Rectal smooth muscle tissue (tissue), 1 donor: Measurements from ENCODE around the gene ECI1.

Experiments
- H3K27ac ChIP-seq: one replicate; pipeline ENCODE4 v1.7.0; 2013; ENCODE audit warnings: low read depth, low read length, inconsistent platforms
- H3K27me3 ChIP-seq: one replicate; pipeline ENCODE4 v1.7.0; 2013; ENCODE audit warnings: low read length; ENCODE audit not compliant: control insufficient read depth, insufficient read depth
- H3K36me3 ChIP-seq: one replicate; pipeline ENCODE4 v1.7.0; 2013; ENCODE audit warnings: low read length; ENCODE audit not compliant: control insufficient read depth, insufficient read depth
- H3K4me1 ChIP-seq: one replicate; pipeline ENCODE4 v1.7.0; 2013; ENCODE audit warnings: low read length; ENCODE audit not compliant: control insufficient read depth, insufficient read depth
- H3K4me3 ChIP-seq: one replicate; pipeline ENCODE4 v1.7.0; 2013; ENCODE audit warnings: low read length
- H3K9ac ChIP-seq: one replicate; pipeline ENCODE4 v1.7.0; 2013; ENCODE audit warnings: low read length

ECI1 gene, protein sequence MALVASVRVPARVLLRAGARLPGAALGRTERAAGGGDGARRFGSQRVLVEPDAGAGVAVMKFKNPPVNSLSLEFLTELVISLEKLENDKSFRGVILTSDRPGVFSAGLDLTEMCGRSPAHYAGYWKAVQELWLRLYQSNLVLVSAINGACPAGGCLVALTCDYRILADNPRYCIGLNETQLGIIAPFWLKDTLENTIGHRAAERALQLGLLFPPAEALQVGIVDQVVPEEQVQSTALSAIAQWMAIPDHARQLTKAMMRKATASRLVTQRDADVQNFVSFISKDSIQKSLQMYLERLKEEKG

DNA sequence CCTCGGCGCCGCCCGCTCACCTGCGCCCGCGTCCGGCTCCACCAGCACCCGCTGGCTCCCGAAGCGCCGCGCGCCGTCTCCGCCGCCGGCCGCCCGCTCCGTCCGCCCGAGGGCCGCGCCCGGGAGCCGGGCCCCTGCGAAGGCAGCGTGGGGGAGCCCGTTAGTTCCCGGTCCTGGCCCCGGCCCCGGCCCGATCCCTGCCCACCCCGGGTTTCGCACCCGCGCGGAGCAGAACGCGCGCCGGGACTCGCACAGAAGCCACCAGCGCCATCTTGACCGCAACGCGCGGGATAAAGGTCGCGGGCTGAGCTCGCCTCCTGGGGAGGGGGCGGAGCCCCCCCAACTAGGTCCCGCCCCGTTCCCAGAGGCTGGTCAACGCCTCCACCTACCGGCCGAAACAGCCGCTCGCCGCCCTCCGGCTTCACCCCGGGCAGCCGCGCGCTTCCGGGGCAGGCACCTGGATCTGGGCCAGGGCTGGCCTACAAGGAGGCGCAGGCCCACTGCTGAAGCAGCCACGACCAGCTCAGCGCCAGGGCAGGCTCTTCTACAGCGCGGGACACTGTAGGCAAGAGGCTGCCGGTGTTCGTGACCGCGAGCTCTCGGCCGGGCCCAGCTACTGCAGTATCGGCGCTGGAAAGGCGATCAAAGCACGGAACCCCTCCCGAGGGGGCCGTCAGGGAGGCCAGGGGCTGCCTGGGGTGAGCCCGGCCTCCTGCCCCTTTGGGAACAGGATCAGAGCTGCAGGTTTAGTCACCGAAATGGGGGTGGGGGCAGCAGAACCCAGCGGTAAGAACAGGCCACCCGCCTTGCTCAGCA, at the start of gene ECI1:
Gene ECI1, minus strand, starts transcription at position 292 of the 816 bp plus-strand sequence. Its CDS starts 21 bp downstream, at position 271.
- Histone ChIP-seq H3K27me3 (no peaks in the 10 kb centered on the region), H3K4me1 (peaks cover 10% of the 10 kb centered on the region), H3K36me3 (peaks cover 15% of the 10 kb centered on the region), H3K27ac (peak within 1 kb of the TSS; percentile 88), H3K9ac (peak within 1 kb of the TSS; percentile 73), H3K4me3 (peak within 1 kb of the TSS; percentile 78)

DNA sequence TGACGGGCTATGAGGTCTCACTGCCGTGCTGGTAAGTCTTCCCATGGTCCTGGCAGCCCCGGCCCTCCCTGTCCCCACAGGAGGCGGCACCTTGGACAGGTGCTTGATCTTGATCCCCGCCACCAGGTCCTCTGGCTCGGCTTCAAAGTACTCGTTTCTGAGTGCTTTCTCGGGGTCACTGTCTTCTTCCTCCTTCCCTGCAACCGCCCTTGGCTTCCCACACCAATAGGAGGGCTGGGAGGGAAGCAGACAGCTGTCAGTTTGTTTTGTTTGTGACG, 48.5 kb upstream of the ECI1 start:
- no peak overlapping the region for H3K27ac ChIP-seq
- no peaks in the 10 kb centered on the region for H3K4me1 ChIP-seq
- H3K27me3 ChIP-seq: no peaks in the 10 kb centered on the region
- H3K4me3 ChIP-seq: no peak overlapping the region
- peaks cover 2% of the 10 kb centered on the region for H3K36me3 ChIP-seq
- no peak overlapping the region for H3K9ac ChIP-seq

DNA sequence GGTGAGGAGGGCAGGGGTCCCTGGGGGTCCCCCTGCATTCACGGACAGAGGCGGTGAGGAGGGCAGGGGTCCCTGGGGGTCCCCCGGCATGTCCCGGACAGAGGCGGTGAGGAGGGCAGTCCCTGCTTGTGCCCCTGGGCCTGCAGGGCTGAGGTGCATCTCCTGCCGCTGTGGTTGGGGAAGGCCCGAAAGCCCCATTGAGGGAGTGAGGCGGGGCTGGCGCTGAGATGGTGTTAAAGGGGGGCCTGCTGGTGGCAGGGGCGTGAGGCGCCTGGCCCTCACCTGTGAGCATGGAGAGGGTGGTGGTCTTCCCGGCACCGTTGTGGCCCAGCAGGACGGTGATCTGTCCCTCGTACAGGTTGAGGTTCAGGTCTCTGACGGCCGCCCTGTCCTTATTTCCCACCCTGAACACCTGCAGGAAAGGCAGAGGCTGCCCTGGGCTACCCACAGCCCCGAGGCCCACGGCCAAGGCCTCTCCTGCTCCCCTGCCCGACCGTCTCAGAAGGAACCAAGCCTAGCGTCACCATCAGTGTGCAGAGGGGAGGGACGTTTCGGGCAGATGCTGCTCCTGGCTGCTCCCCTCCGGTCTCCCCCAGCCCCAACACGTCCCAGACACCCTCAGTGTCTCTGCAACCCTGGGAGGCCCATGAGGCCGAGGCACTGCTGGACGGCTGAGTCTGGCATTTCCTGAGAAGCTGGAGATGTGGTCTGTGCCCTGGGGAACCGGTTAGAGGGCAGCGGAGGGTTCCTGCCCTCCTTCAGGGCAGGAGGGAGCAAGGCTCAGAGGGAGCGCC, 47.9 kb upstream of the ECI1 start:
- H3K27me3 ChIP-seq: no peaks in the 10 kb centered on the region
- no peak overlapping the region for H3K27ac ChIP-seq
- peaks cover 2% of the 10 kb centered on the region for H3K36me3 ChIP-seq
- H3K9ac ChIP-seq: no peak overlapping the region
- no peak overlapping the region for H3K4me3 ChIP-seq
- H3K4me1 ChIP-seq: no peaks in the 10 kb centered on the region

DNA sequence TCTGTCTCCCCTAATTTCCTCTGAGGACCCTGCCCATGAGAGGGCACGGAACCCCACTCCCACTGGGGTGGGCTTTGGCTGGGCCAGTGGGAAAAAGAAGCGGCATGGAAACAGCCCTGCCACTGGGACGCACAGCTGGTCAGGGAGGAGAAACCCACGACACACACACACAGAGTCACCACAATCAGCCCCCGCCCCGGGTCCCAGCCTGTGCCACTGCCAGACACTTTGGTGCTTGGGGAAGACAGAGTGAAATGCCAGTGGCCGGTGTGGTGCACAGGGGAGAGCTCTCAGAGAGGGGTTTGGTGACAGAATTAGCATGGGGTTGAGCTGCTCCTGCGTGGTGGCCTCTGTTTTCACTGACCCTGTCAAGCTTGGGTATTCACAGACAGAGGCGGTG, 47.2 kb upstream of the ECI1 start:
- H3K27ac ChIP-seq: no peak overlapping the region
- H3K4me3 ChIP-seq: no peak overlapping the region
- peaks cover 2% of the 10 kb centered on the region for H3K36me3 ChIP-seq
- H3K27me3 ChIP-seq: no peaks in the 10 kb centered on the region
- H3K4me1 ChIP-seq: no peaks in the 10 kb centered on the region
- H3K9ac ChIP-seq: no peak overlapping the region

DNA sequence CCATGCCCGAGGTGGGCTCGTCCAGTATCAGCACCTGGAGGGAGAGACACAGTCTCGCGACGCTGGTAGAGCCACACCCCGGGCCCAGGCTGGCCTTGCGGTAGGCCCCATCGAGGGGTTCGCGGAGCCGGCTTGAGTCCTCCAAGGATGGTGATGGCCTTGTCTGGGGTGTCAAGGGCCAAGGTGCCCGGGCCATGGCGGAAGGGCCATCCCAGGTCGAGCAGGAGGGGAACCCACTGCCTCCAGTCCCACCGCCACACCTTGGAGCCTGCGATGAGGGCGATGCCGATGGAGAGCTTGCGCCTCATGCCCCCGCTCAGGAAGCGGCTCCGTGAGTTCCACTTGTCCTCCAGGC, 46.1 kb upstream of the ECI1 start:
- no peak overlapping the region for H3K9ac ChIP-seq

DNA sequence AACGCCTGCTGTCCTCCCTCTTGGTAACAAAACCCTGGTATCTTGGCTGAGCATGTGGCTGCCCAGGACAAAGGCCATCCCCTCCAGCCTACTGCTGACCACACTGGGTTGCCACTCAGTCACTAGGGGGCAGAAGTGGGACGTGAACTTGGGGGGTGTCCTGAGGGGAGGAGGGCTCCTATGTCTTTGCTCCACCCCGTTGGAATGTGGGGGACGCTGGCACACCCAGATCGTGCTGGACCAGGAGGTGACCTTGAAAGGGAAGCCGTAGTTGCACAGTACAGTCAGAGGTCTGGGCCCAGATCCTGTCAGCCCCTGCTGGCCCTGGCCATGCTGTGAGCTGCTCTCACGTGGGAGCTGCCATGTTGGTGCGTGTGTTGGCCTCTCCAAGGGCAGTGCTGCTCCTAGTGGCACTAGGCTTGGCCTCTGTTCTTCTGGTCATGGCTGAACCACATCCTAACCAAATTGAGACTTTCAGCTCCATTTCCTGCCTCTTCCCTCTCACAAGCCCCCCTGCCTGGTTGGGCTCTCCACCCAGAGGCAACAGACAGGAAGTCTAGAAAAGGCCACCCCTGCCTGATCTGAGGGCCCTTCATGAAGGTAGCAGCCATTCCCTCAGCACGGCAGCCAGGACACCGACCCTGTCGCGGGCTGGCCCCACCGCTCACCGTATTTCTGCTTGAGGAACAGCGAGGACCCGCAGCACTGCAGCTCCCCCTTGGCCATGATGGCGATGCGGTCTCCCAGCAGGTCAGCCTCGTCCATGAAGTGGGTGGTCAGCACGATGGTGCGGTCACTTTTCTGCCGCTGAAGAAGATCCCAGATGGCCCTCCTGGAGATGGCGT, 45.5 kb upstream of the ECI1 start:
- Histone ChIP-seq H3K27me3 (no peaks in the 10 kb centered on the region), H3K9ac (no peak overlapping the region), H3K36me3 (peaks cover 2% of the 10 kb centered on the region), H3K27ac (no peak overlapping the region), H3K4me1 (no peaks in the 10 kb centered on the region), H3K4me3 (no peak overlapping the region)

More for the DNA sequence above, 46.1 kb upstream of the ECI1 start:
- H3K27me3 ChIP-seq: no peaks in the 10 kb centered on the region
- no peaks in the 10 kb centered on the region for H3K4me1 ChIP-seq
- H3K36me3 ChIP-seq: peaks cover 2% of the 10 kb centered on the region
- no peak overlapping the region for H3K4me3 ChIP-seq
- H3K27ac ChIP-seq: no peak overlapping the region

DNA sequence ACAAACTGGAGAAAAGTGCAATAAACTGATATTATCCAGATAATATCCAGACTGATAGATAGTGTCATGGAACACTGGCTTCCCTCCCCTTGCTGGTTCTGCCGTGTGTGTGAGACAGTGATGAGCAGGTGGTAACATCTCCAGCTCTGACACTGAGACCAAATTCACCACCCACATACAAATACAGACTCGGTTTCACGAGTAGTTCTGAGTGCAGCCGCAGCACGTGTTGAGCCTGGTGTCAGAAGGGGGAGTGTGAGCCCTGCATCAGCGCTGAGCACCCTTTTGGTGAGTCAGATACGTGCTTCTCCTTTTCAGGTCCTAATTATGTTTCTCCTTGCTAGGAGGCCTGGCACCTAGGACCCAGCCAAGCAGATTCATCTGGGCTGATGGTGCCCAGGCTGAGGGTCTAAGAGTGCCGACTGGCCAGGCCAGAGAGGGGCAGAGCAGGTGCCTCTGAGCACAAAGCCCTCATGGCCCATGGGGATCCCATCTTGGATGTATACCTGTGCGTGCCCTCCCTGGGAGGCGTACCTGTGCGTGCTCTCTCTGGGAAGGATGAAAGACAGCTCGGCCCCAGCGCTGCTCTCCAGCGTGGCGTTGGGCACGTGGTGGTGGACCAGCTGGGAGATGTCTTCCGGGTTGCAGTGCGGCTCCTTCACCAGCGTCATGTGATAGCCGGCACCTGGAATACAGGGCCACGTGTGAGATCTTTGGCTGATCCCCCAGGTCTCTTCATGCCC, 43.8 kb upstream of the ECI1 start:
- H3K9ac ChIP-seq: no peak overlapping the region
- no peaks in the 10 kb centered on the region for H3K27me3 ChIP-seq
- H3K36me3 ChIP-seq: peaks cover 2% of the 10 kb centered on the region
- no peaks in the 10 kb centered on the region for H3K4me1 ChIP-seq
- no peak overlapping the region for H3K4me3 ChIP-seq
- H3K27ac ChIP-seq: no peak overlapping the region

DNA sequence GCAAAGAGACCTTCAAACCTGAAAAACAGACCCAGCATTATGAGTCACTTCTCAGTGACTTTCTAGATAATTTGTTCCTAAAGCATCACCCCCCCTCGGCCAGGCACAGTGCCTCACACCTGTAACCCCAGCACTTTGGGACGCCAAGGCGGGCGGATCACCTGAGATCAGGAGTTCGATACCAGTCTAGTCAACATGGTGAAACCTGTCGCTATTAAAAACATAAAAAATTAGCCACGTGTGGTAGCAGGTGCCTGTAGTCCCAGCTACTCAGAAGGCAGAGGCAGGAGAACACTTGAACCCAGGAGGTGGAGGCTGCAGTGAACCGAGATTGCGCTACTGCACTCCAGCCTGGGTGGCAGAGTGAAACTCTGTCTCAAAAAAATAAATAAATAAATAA, 40.8 kb upstream of the ECI1 start:
- Histone ChIP-seq H3K27ac (no peak overlapping the region), H3K9ac (no peak overlapping the region), H3K36me3 (no peaks in the 10 kb centered on the region), H3K4me3 (no peak overlapping the region), H3K4me1 (no peaks in the 10 kb centered on the region), H3K27me3 (no peaks in the 10 kb centered on the region)

DNA sequence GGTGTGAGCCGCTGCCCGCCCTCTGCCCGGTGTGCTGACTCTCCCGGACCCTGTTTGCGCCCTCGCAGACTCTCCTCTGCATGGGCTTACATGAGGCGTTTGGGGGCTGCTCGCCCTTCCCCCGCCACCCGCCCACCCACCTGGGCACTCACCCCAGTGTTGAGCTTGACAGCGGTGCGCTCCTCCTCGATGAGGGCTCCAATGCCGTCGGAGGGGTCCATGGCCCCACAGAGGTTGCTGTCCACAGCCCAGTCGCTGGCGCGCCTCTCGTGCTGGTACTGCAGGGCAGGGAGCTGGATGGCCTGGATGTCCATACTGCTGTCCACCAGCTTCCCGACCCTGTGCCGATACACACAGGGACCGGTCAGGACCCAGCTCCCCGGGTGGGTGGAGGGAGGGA, 37.9 kb upstream of the ECI1 start:
- no peak overlapping the region for H3K4me3 ChIP-seq
- H3K36me3 ChIP-seq: no peaks in the 10 kb centered on the region
- H3K27me3 ChIP-seq: no peaks in the 10 kb centered on the region
- no peak overlapping the region for H3K9ac ChIP-seq
- no peak overlapping the region for H3K27ac ChIP-seq
- no peaks in the 10 kb centered on the region for H3K4me1 ChIP-seq

DNA sequence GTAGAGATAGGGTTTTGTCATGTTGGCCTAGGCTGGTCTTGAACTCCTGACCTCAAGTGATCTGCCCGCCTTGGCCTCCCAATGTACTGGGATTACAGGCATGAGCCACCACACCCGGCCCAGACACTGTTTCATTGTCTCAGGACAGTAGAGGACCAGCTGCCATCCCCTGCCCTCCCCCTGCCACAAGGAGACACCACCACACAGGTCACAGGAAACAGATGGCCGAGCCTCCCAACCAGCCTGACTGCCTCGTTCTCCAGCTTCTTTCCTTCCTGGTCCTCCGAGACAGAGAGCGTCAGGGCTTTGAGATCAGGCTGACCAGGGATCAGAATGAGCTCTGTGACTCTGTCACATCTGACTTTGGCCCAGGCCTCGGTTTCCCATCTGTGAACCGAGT, 37.3 kb upstream of the ECI1 start:
- Histone ChIP-seq H3K4me3 (no peak overlapping the region), H3K36me3 (no peaks in the 10 kb centered on the region)

DNA sequence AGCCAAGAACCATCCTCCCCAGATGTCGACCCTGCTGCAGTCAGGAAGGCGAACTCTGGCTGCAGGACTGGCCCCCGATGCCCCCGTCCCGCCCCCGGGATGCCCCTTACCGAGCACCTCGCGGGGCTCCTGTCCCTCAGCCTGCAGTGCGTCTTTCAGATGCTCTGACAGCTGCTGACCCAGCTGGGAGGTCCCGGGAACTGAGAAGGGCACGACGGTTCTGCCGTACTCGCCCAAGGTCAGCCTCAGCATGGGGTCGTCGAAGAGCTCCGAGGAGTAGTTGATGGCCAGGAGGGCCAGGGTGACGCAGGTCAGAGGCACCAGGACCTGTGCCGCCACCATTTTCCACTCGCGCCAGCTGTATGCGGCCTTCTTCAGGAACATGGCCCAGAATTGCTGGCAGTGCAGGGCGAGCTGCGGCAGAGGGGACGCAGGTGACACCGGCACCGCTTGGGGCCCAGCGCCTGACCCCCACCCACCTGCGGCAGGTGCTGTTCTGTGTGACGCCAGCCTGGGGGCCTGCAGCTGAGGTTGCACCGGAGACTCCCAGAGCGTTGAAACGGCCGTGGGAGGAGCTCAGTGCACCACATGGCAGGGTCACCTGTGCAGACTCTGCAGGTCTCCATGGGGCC, 36.6 kb upstream of the ECI1 start:
- H3K27me3 ChIP-seq: no peaks in the 10 kb centered on the region
- no peak overlapping the region for H3K9ac ChIP-seq
- H3K36me3 ChIP-seq: no peaks in the 10 kb centered on the region
- no peak overlapping the region for H3K4me3 ChIP-seq
- no peaks in the 10 kb centered on the region for H3K4me1 ChIP-seq
- H3K27ac ChIP-seq: no peak overlapping the region

More for the DNA sequence above, 37.3 kb upstream of the ECI1 start:
- no peak overlapping the region for H3K27ac ChIP-seq
- H3K4me1 ChIP-seq: no peaks in the 10 kb centered on the region
- H3K9ac ChIP-seq: no peak overlapping the region
- no peaks in the 10 kb centered on the region for H3K27me3 ChIP-seq
